ENCODE data around the gene FADS6.
A peak's percentile ranks its signal among the peaks of the same experiment; 100 is the strongest.
"Not testable (repeated sequence)": the region's sequence is repeated elsewhere in the genome, so short reads cannot be mapped to it uniquely, and the experiment has no call there.

The FADS6 gene

DNA sequence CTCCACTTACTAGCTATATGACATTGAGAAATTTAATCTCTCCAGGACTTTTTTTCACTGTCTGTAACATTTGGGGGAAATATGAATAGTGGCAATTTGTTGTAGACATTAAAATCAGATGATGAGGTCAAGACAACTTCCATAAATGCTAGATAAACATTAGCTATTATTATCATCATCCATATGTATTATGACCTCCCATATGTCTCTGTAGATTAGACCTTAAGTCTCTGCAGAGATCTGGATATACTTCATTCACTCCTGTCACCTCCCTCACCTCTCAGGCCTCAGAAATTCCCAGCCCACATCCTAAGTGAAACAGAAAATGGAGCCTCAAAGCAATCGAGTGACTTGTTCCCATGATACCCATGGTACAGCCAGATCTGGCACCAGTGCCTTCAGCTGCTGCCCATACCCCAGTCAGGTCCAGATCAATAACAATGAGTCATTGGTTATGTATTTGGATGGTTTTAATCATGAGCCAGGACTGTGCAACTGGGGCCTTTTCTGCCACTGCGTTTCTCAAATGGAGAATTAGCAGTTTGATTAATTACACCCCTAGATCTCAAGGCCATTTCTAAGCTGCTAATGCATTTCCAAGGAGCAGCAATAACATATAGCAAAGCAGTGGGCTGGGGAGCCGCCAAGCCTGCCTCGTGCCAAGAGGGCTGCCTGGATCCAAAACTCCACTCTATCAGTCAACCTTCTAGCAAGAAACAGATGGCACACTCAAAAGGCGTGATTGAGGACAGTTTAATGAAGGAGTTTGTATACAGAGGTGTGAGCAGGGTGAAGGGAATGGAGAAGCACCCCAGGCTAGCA lies 18.1 kb downstream of the FADS6 start:
- no peak overlapping the region for H3K9ac ChIP-seq (ENCODE audit: low read depth in 1 of 2, low read length in 2 of 2)

GRCh38 chr17:74874615-74875037 lies 18.8 kb downstream of the FADS6 start:
- Histone ChIP-seq H3K4me1 (ENCODE audit: control insufficient read depth in 1 of 2, insufficient read depth in 2 of 2, low read length in 2 of 2) (peaks cover 22 to 27% of the 10 kb centered on the region in 2 donors), H3K27ac (ENCODE audit: low read depth, low read length) (no peak overlapping the region), H3K27me3 (ENCODE audit: control insufficient read depth in 1 of 2, insufficient read depth in 2 of 2, low read length in 2 of 2) (peaks cover 0 to 2% of the 10 kb centered on the region in 2 donors), H3K9me3 (ENCODE audit: control insufficient read depth in 1 of 2, low read length in 2 of 2) (no peaks in the 10 kb centered on the region), H3K36me3 (ENCODE audit: control insufficient read depth in 1 of 2, insufficient read depth in 2 of 2, low read length in 2 of 2) (no peaks in the 10 kb centered on the region), H3K9ac (ENCODE audit: low read depth in 1 of 2, low read length in 2 of 2) (no peak overlapping the region), H3K4me3 (ENCODE audit: low read depth in 1 of 2, low read length in 2 of 2) (no peak overlapping the region)

More for the DNA sequence above, 18.1 kb downstream of the FADS6 start:
- H3K27ac ChIP-seq (ENCODE audit: low read depth, low read length) = no peak overlapping the region
- peaks cover 22 to 27% of the 10 kb centered on the region in 2 donors for H3K4me1 ChIP-seq (ENCODE audit: control insufficient read depth in 1 of 2, insufficient read depth in 2 of 2, low read length in 2 of 2)
- no peaks in the 10 kb centered on the region for H3K9me3 ChIP-seq (ENCODE audit: control insufficient read depth in 1 of 2, low read length in 2 of 2)
- no peak overlapping the region for H3K4me3 ChIP-seq (ENCODE audit: low read depth in 1 of 2, low read length in 2 of 2)
- H3K27me3 ChIP-seq (ENCODE audit: control insufficient read depth in 1 of 2, insufficient read depth in 2 of 2, low read length in 2 of 2) = peaks cover 0 to 4% of the 10 kb centered on the region in 2 donors
- no peaks in the 10 kb centered on the region for H3K36me3 ChIP-seq (ENCODE audit: control insufficient read depth in 1 of 2, insufficient read depth in 2 of 2, low read length in 2 of 2)

GRCh38 chr17:74873874-74874614 lies 19.4 kb downstream of the FADS6 start:
- no peaks in the 10 kb centered on the region for H3K9me3 ChIP-seq (ENCODE audit: control insufficient read depth in 1 of 2, low read length in 2 of 2)
- peak overlapping the region; percentile 86 to 88 for H3K9ac ChIP-seq (ENCODE audit: low read depth in 1 of 2, low read length in 2 of 2)
- H3K4me3 ChIP-seq (ENCODE audit: low read depth in 1 of 2, low read length in 2 of 2) = peak overlapping the region; percentile 86 to 90
- H3K27ac ChIP-seq (ENCODE audit: low read depth, low read length) = peak overlapping the region; percentile 85
- H3K36me3 ChIP-seq (ENCODE audit: control insufficient read depth in 1 of 2, insufficient read depth in 2 of 2, low read length in 2 of 2) = no peaks in the 10 kb centered on the region
- peaks cover 22 to 27% of the 10 kb centered on the region in 2 donors for H3K4me1 ChIP-seq (ENCODE audit: control insufficient read depth in 1 of 2, insufficient read depth in 2 of 2, low read length in 2 of 2)
- H3K27me3 ChIP-seq (ENCODE audit: control insufficient read depth in 1 of 2, insufficient read depth in 2 of 2, low read length in 2 of 2) = no peaks in the 10 kb centered on the region

DNA sequence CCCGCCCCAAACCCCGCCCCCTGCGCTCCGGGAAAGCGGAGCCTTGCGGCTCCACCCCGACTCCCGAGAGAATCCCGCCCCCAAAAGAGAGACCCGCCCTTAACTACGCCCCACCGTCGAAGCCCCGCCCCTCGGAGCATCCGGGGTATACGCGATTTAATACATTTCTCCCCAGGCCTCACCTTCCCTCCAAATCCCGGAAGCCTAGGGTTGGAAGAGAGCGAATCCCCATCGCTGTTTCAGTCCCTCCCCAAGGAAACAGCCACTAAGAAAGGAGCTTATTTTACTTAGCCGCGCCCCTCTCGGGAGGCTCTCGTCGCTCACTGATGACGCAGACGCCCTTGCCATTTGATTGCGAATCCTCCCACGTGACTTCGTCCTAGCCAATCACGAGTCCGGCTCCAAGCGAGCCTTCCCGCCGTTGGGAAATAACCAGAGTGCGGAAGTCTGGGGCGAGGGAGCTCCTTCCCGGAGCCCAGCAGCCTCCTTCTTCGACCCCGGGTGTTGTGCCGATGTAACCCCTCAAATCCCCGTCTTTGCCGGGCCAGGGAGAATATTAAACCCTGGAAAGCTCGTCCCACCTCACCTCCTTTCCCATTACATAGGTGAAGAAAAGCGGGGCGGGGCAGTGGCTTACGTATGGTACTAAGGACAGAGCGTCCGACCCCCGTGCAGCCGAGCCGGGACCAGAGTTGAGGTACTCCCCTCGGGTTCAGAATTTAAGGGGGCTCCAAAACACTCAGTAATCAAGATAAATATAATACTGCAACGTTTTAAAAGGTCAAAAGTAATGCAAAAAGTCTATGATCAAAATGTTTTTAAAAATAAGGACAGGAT lies 20.2 kb downstream of the FADS6 start:
- H3K9me3 ChIP-seq (ENCODE audit: control insufficient read depth in 1 of 2, low read length in 2 of 2) = no peaks in the 10 kb centered on the region
- H3K9ac ChIP-seq (ENCODE audit: low read depth in 1 of 2, low read length in 2 of 2) = peak overlapping the region; percentile 86 to 88
- peaks cover 17 to 24% of the 10 kb centered on the region in 2 donors for H3K4me1 ChIP-seq (ENCODE audit: control insufficient read depth in 1 of 2, insufficient read depth in 2 of 2, low read length in 2 of 2)
- H3K27me3 ChIP-seq (ENCODE audit: control insufficient read depth in 1 of 2, insufficient read depth in 2 of 2, low read length in 2 of 2) = no peaks in the 10 kb centered on the region
- peak overlapping the region; percentile 85 for H3K27ac ChIP-seq (ENCODE audit: low read depth, low read length)
- peak overlapping the region; percentile 86 to 90 for H3K4me3 ChIP-seq (ENCODE audit: low read depth in 1 of 2, low read length in 2 of 2)
- H3K36me3 ChIP-seq (ENCODE audit: control insufficient read depth in 1 of 2, insufficient read depth in 2 of 2, low read length in 2 of 2) = no peaks in the 10 kb centered on the region

- Histone ChIP-seq H3K9ac (ENCODE audit: low read depth in 1 of 2, low read length in 2 of 2) (peak within 1 kb of the TSS; percentile 86 to 96), H3K4me1 (ENCODE audit: control insufficient read depth in 1 of 2, insufficient read depth in 2 of 2, low read length in 2 of 2) (peaks cover 16 to 17% of the 10 kb centered on the region in 2 donors), H3K27me3 (ENCODE audit: control insufficient read depth in 1 of 2, insufficient read depth in 2 of 2, low read length in 2 of 2) (no peaks in the 10 kb centered on the region), H3K4me3 (ENCODE audit: low read depth in 1 of 2, low read length in 2 of 2) (peak within 1 kb of the TSS; percentile 86 to 90), H3K27ac (ENCODE audit: low read depth, low read length) (peak within 1 kb of the TSS; percentile 85), H3K9me3 (ENCODE audit: control insufficient read depth in 1 of 2, low read length in 2 of 2) (no peaks in the 10 kb centered on the region), H3K36me3 (ENCODE audit: control insufficient read depth in 1 of 2, insufficient read depth in 2 of 2, low read length in 2 of 2) (no peaks in the 10 kb centered on the region)
These were observed 21.0 kb downstream of the FADS6 start, which contains the start of gene FDXR for GRCh38 chr17:74872313-74873036. FDXR (minus strand) TSS chr17:74872994; CDS start chr17:74872944, 50 bp downstream.

GRCh38 chr17:74871356-74872076 lies 21.9 kb downstream of the FADS6 start:
- Histone ChIP-seq H3K27ac (ENCODE audit: low read depth, low read length) (no peak overlapping the region), H3K27me3 (ENCODE audit: control insufficient read depth in 1 of 2, insufficient read depth in 2 of 2, low read length in 2 of 2) (no peaks in the 10 kb centered on the region), H3K36me3 (ENCODE audit: control insufficient read depth in 1 of 2, insufficient read depth in 2 of 2, low read length in 2 of 2) (no peaks in the 10 kb centered on the region), H3K4me3 (ENCODE audit: low read depth in 1 of 2, low read length in 2 of 2) (peak overlapping the region in 1 of 2 donors; percentile 14), H3K9me3 (ENCODE audit: control insufficient read depth in 1 of 2, low read length in 2 of 2) (no peaks in the 10 kb centered on the region), H3K9ac (ENCODE audit: low read depth in 1 of 2, low read length in 2 of 2) (peak overlapping the region in 1 of 2 donors; percentile 79), H3K4me1 (ENCODE audit: control insufficient read depth in 1 of 2, insufficient read depth in 2 of 2, low read length in 2 of 2) (peaks cover 16 to 17% of the 10 kb centered on the region in 2 donors)

- Histone ChIP-seq H3K9me3 (ENCODE audit: control insufficient read depth in 1 of 2, low read length in 2 of 2) (no peaks in the 10 kb centered on the region), H3K36me3 (ENCODE audit: control insufficient read depth in 1 of 2, insufficient read depth in 2 of 2, low read length in 2 of 2) (no peaks in the 10 kb centered on the region), H3K9ac (ENCODE audit: low read depth in 1 of 2, low read length in 2 of 2) (no peak overlapping the region), H3K27ac (ENCODE audit: low read depth, low read length) (no peak overlapping the region), H3K4me1 (ENCODE audit: control insufficient read depth in 1 of 2, insufficient read depth in 2 of 2, low read length in 2 of 2) (peaks cover 16 to 17% of the 10 kb centered on the region in 2 donors), H3K4me3 (ENCODE audit: low read depth in 1 of 2, low read length in 2 of 2) (no peak overlapping the region), H3K27me3 (ENCODE audit: control insufficient read depth in 1 of 2, insufficient read depth in 2 of 2, low read length in 2 of 2) (no peaks in the 10 kb centered on the region)
These were observed 22.9 kb downstream of the FADS6 start for GRCh38 chr17:74870512-74870911.

GRCh38 chr17:74870028-74870427 lies 23.4 kb downstream of the FADS6 start:
- not testable (repeated sequence) for H3K36me3 ChIP-seq (ENCODE audit: control insufficient read depth in 1 of 2, insufficient read depth in 2 of 2, low read length in 2 of 2); H3K9ac ChIP-seq (ENCODE audit: low read depth in 1 of 2, low read length in 2 of 2)
- H3K4me1 ChIP-seq (ENCODE audit: control insufficient read depth in 1 of 2, insufficient read depth in 2 of 2, low read length in 2 of 2) = peaks cover 16 to 17% of the 10 kb centered on the region in 2 donors

DNA sequence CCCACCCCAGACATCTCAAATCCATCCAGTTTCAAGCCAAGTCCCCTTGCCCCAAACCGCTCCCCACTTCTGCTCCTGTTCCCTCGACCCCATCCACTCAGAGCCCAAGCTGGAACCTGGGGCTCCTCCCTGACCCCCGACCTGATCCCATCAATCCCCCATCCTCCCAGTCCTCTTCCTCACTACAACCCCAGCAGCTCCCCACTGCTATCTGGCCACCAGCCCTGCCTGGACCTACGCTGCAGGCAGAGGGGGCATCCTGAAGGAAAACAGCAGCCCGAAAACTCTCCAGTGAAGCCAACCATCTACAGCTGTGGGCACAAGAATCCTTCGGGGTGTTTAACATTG lies 24.6 kb downstream of the FADS6 start:
- H3K9ac ChIP-seq (ENCODE audit: low read depth in 1 of 2, low read length in 2 of 2) = no peak overlapping the region
- no peaks in the 10 kb centered on the region for H3K27me3 ChIP-seq (ENCODE audit: control insufficient read depth in 1 of 2, insufficient read depth in 2 of 2, low read length in 2 of 2)
- H3K9me3 ChIP-seq (ENCODE audit: control insufficient read depth in 1 of 2, low read length in 2 of 2) = no peaks in the 10 kb centered on the region
- peaks cover 12 to 14% of the 10 kb centered on the region in 2 donors for H3K4me1 ChIP-seq (ENCODE audit: control insufficient read depth in 1 of 2, insufficient read depth in 2 of 2, low read length in 2 of 2)
- no peak overlapping the region for H3K4me3 ChIP-seq (ENCODE audit: low read depth in 1 of 2, low read length in 2 of 2)
- H3K27ac ChIP-seq (ENCODE audit: low read depth, low read length) = no peak overlapping the region
- no peaks in the 10 kb centered on the region for H3K36me3 ChIP-seq (ENCODE audit: control insufficient read depth in 1 of 2, insufficient read depth in 2 of 2, low read length in 2 of 2)

More at GRCh38 chr17:74870028-74870427, 23.4 kb downstream of the FADS6 start:
- H3K27me3 ChIP-seq (ENCODE audit: control insufficient read depth in 1 of 2, insufficient read depth in 2 of 2, low read length in 2 of 2); H3K27ac ChIP-seq (ENCODE audit: low read depth, low read length); H3K4me3 ChIP-seq (ENCODE audit: low read depth in 1 of 2, low read length in 2 of 2); H3K9me3 ChIP-seq (ENCODE audit: control insufficient read depth in 1 of 2, low read length in 2 of 2): not testable (repeated sequence)
